K562 (cell line): ENCODE results near the gene HLA-F. TPM values are rescaled to one million over a fixed set of nuclear protein-coding genes. Genes with fewer than 3 reads are reported as not detected.

Source experiments
- CREB1 ChIP-seq, 2 experiments: sonication (generic) in 1 of 2; formaldehyde crosslinking in 1 of 2; IDR thresholded peaks; 2 replicates each; pipeline versions ENCODE4 v1.6.1 to v1.8.0; 2012 to 2022; ENCODE audit warnings: inconsistent platforms in 1 of 2, mild to moderate bottlenecking in 1 of 2, missing genetic modification reagents in 1 of 2, moderate library complexity in 1 of 2
- FOSL1 ChIP-seq: fragments of 200-800 bp; sonication (Bioruptor generic); conservative IDR thresholded peaks from 2 replicates; pipeline ENCODE4 v1.6.1; 2016; ENCODE audit warnings: missing genetic modification characterization, missing compliant biosample characterization
- GABPB2 ChIP-seq: fragments of 250-450 bp; sonication (Bioruptor Pico); conservative IDR thresholded peaks from 2 replicates; pipeline ENCODE4 v1.5.1; 2021; ENCODE audit warnings: mild to moderate bottlenecking
- HMGN3 ChIP-seq: IDR thresholded peaks from 2 replicates; pipeline ENCODE4 v1.6.1; 2011; ENCODE audit warnings: borderline replicate concordance, low read depth, mild to moderate bottlenecking, mixed read lengths, low read length; ENCODE audit not compliant: insufficient read length; ENCODE audit errors: extremely low read depth
- POLR2AphosphoS5 ChIP-seq: IDR thresholded peaks from 2 replicates; pipeline ENCODE4 v1.6.1; 2011; ENCODE audit warnings: mild to moderate bottlenecking, low read depth, low read length, moderate library complexity; ENCODE audit not compliant: control insufficient read depth, insufficient read depth
- SUPT5H ChIP-seq: fragments of 450-650 bp; IDR thresholded peaks from 2 replicates; pipeline ENCODE4 v1.6.1; 2016
- TAF1 ChIP-seq: IDR thresholded peaks from 2 replicates; pipeline ENCODE4 v1.6.1; 2011; ENCODE audit warnings: mild to moderate bottlenecking, low read length, moderate library complexity; ENCODE audit not compliant: insufficient read depth, control insufficient read depth, severe bottlenecking; ENCODE audit errors: extremely low read depth
- TEAD2 ChIP-seq: fragments of 450-650 bp; IDR thresholded peaks from 2 replicates; pipeline ENCODE4 v1.6.1; 2016; ENCODE audit warnings: missing genetic modification characterization, control low read depth, missing compliant biosample characterization
- YY1 ChIP-seq, 3 experiments: IDR thresholded peaks; 2 replicates each; pipeline ENCODE4 v1.6.1; 2011; ENCODE audit warnings: low read length in 2 of 3, mild to moderate bottlenecking in 2 of 3, moderate library complexity in 2 of 3, borderline replicate concordance in 1 of 3, control low read depth in 1 of 3, low read depth in 1 of 3; ENCODE audit not compliant: insufficient read depth in 3 of 3, insufficient replicate concordance in 2 of 3, control insufficient read depth in 1 of 3, insufficient read length in 1 of 3; ENCODE audit errors: extremely low read depth in 1 of 3
- ZBTB7A ChIP-seq: IDR thresholded peaks from 2 replicates; pipeline ENCODE4 v1.6.1; 2011; ENCODE audit warnings: low read depth, mild to moderate bottlenecking, low read length, moderate library complexity, borderline replicate concordance; ENCODE audit not compliant: control insufficient read depth
- ZNF140 ChIP-seq: fragments of 250-450 bp; sonication (Bioruptor Pico); IDR thresholded peaks from 2 replicates; pipeline ENCODE4 v1.8.0; 2021; ENCODE audit warnings: moderate library complexity, mild to moderate bottlenecking, inconsistent platforms
- polyA plus RNA-seq, 8 experiments: library from polyadenylated mRNA; depleted of rRNA in 4 of 8; stranded (reverse) in 5 of 8; unstranded in 3 of 8; fragments of >200 nt; fragmentation: Nextera tagmentation in 2 of 8; fragmentation: Illumina TruSeq in 1 of 8; extraction: Ambion mirVana in 2 of 8; extraction: Trizol in 1 of 8; gene quantifications; 2 replicates each; pipeline versions ENCODE4 v1.2.1 to v1.2.3, GENCODE V29; 2011 to 2014; ENCODE audit warnings: inconsistent platforms in 1 of 8, missing spikeins in 1 of 8
- total RNA-seq, 7 experiments: library from RNA; depleted of rRNA in 6 of 7; stranded (reverse); fragments of >200 nt in 6 of 7; fragmentation: Illumina TruSeq in 2 of 7; extraction: Trizol in 2 of 7; gene quantifications; 2 replicates each; pipeline versions ENCODE4 v1.2.1 to v1.2.3, GENCODE V29; 2011 to 2021; ENCODE audit warnings: low replicate concordance in 1 of 7
- TF ChIP-seq, protein P1 (sequence below): fragments of 450-650 bp; IDR thresholded peaks from 2 replicates; pipeline ENCODE4 v1.6.1; 2016
- TF ChIP-seq, protein P2 (sequence below): fragments of 250-450 bp; sonication (Bioruptor Pico); IDR thresholded peaks from 2 replicates; pipeline ENCODE4 v1.4.0; 2020
- TF ChIP-seq, protein P3 (sequence below): fragments of 200-800 bp; sonication (Bioruptor generic); IDR thresholded peaks from 2 replicates; pipeline ENCODE4 v1.6.1; 2017; ENCODE audit warnings: missing genetic modification characterization, missing compliant biosample characterization
- TF ChIP-seq, protein P4 (sequence below): sonication (generic); formaldehyde crosslinking; IDR thresholded peaks from 2 replicates; pipeline ENCODE4 v1.5.0; 2020; ENCODE audit warnings: missing genetic modification reagents

The HLA-F gene
- total and polyA plus RNA-seq, 9 of the 15 experiments (the other 6 are each of a cell fraction or from before 2014, with no cell fraction given) = 0.40 to 0.76 (median 0.46) TPM; not detected in 6

DNA sequence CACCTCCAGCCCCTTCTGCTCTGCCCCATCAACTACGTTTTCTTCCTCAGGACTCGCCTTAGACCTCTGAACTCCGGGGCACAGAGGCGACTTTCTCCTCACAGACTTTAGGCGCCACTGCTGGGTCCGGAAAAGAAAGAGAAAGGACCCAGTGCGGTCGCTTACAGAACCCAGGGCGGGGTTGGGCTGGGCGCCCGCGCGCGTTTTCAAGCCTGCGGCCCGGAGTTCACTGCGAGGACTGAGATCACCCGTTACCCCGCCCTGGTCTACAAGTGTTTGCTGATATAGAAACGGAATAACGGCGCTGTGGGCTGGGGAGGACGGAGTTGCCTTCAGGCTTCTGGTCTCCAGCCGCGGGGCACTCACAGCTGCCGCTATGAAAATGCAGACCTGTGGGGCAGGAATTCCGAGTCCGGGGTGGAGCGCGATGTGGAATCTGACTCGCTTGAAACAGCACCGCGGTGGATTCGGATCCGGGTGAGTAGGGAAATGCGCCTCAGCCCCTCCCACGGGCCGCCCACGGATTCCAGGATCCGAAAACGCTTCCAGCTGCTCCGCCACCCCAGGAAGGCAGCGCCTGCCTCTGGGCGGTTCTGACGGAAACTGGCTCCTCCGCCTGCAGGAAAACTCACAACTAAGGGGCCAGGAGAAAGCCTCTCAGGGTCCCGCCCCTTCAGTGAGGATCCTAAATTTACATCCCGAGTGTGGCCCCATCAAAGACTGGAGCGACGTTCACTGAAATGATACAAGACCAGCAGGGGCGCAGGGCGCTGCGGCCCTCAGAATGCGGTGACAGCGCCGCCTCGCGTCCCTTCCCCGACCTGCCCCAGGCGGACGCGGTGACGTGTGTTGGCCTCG is 29.4 kb downstream of the HLA-F start (continued):
- TF ChIP-seq, protein P1, sequence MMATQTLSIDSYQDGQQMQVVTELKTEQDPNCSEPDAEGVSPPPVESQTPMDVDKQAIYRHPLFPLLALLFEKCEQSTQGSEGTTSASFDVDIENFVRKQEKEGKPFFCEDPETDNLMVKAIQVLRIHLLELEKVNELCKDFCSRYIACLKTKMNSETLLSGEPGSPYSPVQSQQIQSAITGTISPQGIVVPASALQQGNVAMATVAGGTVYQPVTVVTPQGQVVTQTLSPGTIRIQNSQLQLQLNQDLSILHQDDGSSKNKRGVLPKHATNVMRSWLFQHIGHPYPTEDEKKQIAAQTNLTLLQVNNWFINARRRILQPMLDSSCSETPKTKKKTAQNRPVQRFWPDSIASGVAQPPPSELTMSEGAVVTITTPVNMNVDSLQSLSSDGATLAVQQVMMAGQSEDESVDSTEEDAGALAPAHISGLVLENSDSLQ = peak; percentile 74
- peak; percentile 71 for TF ChIP-seq CREB1 (IDR thresholded peaks at IDR 0.05)
- TF ChIP-seq CREB1 (CRISPR knock-in tag; IDR thresholded peaks at IDR 0.05) = peak; percentile 84
- peak; percentile 41 for TF ChIP-seq FOSL1 (tag)
- peak in 2 of 3 experiments; percentile 66 to 68 for TF ChIP-seq YY1 (IDR thresholded peaks at IDR 0.05; ENCODE audit: borderline replicate concordance in 1 of 3, control insufficient read depth in 1 of 3, extremely low read depth in 1 of 3, insufficient read depth in 3 of 3, insufficient read length in 1 of 3, insufficient replicate concordance in 2 of 3, low read depth in 1 of 3, low read length in 2 of 3)
- TF ChIP-seq ZNF140 (CRISPR knock-in tag) = no peak
- peak; percentile 20; the same call in 1 of the 2 replicates for TF ChIP-seq SUPT5H
- peak; percentile 67; the same call in 1 of the 2 replicates for TF ChIP-seq GABPB2 (CRISPR knock-in tag)
- TF ChIP-seq, protein P2, sequence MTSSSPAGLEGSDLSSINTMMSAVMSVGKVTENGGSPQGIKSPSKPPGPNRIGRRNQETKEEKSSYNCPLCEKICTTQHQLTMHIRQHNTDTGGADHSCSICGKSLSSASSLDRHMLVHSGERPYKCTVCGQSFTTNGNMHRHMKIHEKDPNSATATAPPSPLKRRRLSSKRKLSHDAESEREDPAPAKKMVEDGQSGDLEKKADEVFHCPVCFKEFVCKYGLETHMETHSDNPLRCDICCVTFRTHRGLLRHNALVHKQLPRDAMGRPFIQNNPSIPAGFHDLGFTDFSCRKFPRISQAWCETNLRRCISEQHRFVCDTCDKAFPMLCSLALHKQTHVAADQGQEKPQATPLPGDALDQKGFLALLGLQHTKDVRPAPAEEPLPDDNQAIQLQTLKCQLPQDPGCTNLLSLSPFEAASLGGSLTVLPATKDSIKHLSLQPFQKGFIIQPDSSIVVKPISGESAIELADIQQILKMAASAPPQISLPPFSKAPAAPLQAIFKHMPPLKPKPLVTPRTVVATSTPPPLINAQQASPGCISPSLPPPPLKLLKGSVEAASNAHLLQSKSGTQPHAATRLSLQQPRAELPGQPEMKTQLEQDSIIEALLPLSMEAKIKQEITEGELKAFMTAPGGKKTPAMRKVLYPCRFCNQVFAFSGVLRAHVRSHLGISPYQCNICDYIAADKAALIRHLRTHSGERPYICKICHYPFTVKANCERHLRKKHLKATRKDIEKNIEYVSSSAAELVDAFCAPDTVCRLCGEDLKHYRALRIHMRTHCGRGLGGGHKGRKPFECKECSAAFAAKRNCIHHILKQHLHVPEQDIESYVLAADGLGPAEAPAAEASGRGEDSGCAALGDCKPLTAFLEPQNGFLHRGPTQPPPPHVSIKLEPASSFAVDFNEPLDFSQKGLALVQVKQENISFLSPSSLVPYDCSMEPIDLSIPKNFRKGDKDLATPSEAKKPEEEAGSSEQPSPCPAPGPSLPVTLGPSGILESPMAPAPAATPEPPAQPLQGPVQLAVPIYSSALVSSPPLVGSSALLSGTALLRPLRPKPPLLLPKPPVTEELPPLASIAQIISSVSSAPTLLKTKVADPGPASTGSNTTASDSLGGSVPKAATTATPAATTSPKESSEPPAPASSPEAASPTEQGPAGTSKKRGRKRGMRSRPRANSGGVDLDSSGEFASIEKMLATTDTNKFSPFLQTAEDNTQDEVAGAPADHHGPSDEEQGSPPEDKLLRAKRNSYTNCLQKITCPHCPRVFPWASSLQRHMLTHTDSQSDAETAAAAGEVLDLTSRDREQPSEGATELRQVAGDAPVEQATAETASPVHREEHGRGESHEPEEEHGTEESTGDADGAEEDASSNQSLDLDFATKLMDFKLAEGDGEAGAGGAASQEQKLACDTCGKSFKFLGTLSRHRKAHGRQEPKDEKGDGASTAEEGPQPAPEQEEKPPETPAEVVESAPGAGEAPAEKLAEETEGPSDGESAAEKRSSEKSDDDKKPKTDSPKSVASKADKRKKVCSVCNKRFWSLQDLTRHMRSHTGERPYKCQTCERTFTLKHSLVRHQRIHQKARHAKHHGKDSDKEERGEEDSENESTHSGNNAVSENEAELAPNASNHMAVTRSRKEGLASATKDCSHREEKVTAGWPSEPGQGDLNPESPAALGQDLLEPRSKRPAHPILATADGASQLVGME = peak; percentile 89
- TF ChIP-seq, protein P3, sequence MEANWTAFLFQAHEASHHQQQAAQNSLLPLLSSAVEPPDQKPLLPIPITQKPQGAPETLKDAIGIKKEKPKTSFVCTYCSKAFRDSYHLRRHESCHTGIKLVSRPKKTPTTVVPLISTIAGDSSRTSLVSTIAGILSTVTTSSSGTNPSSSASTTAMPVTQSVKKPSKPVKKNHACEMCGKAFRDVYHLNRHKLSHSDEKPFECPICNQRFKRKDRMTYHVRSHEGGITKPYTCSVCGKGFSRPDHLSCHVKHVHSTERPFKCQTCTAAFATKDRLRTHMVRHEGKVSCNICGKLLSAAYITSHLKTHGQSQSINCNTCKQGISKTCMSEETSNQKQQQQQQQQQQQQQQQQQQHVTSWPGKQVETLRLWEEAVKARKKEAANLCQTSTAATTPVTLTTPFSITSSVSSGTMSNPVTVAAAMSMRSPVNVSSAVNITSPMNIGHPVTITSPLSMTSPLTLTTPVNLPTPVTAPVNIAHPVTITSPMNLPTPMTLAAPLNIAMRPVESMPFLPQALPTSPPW (CRISPR knock-in tag) = peak; percentile 69
- TF ChIP-seq, protein P4, sequence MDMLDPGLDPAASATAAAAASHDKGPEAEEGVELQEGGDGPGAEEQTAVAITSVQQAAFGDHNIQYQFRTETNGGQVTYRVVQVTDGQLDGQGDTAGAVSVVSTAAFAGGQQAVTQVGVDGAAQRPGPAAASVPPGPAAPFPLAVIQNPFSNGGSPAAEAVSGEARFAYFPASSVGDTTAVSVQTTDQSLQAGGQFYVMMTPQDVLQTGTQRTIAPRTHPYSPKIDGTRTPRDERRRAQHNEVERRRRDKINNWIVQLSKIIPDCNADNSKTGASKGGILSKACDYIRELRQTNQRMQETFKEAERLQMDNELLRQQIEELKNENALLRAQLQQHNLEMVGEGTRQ (CRISPR knock-in tag) = no peak
- peak; percentile 57; the same call in 1 of the 2 replicates for TF ChIP-seq ZBTB7A
- TF ChIP-seq POLR2AphosphoS5 = peak; percentile 26; the same call in 1 of the 2 replicates
- peak; percentile 42 for TF ChIP-seq HMGN3
- peak; percentile 46 for TF ChIP-seq TAF1
- TF ChIP-seq TEAD2 = no peak
